ENCODE measurements around the gene LRTM1.

- TF ChIP-seq CTCF (IDR thresholded peaks at IDR 0.05 in 8 of 11, conservative IDR thresholded peaks at IDR 0.05 in 3 of 11) (no peak), POLR2A (IDR thresholded peaks at IDR 0.05) (no peak), POLR2AphosphoS5 (IDR thresholded peaks at IDR 0.05) (no peak)
Observed at GRCh38 chr3:54905920-54906319, 21.9 kb downstream of the LRTM1 start.

Measured in spleen (tissue), 7 donors.